ENCODE data around the gene EFCAB12. TPM values are rescaled to one million over a fixed set of nuclear protein-coding genes. Genes with fewer than 3 reads are reported as not detected.

Gene EFCAB12
- total and polyA plus RNA-seq, 10 of the 15 experiments (the other 5 are each of a cell fraction or from before 2014, with no cell fraction given): 0.02 to 0.85 (median 0.33) TPM

DNA sequence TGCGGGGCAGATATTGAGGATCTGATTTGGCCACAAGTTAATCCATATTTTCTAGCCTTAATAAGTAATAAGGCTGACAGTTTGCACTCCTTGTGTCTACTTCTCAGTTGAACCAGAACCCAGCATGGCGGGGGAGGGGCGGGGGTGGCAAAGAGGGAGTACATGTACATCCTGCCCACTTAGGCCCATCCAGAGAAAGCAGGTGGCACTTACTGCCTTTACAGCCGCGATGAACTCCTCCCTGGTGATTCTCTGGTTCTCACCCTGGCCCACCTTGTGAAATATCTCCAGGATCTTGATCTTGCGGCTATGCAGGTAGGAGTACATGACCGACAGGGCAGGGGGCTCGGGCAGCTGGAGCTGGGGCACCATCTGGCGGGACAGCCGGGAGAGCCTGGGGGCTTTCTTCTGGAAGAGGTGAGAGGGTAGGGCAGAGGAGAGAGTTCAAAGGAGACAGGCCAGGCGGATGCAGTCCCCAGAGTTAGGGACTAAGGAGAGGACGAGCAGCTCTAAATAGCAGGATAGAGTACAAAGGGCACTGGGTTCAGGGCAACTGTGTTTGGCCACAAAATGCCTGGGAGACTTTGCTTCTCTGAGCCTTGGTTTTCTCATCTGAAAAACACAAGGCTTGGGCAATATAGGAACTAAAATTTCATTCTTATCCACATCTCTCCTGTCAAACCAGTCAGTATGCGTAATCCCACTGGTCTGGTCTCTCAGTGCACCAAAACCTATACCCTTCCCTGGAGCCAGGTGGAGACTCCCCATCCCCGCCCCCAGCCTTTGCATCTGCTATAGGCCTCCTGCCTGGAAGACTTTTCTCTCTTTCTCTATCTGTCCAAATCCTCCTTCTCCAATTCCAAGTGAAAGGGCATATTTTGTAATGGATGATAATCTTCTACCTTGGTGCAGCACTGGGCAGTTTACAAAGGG is 10.1 kb downstream of the EFCAB12 start (continued):
- TF ChIP-seq, protein P1, sequence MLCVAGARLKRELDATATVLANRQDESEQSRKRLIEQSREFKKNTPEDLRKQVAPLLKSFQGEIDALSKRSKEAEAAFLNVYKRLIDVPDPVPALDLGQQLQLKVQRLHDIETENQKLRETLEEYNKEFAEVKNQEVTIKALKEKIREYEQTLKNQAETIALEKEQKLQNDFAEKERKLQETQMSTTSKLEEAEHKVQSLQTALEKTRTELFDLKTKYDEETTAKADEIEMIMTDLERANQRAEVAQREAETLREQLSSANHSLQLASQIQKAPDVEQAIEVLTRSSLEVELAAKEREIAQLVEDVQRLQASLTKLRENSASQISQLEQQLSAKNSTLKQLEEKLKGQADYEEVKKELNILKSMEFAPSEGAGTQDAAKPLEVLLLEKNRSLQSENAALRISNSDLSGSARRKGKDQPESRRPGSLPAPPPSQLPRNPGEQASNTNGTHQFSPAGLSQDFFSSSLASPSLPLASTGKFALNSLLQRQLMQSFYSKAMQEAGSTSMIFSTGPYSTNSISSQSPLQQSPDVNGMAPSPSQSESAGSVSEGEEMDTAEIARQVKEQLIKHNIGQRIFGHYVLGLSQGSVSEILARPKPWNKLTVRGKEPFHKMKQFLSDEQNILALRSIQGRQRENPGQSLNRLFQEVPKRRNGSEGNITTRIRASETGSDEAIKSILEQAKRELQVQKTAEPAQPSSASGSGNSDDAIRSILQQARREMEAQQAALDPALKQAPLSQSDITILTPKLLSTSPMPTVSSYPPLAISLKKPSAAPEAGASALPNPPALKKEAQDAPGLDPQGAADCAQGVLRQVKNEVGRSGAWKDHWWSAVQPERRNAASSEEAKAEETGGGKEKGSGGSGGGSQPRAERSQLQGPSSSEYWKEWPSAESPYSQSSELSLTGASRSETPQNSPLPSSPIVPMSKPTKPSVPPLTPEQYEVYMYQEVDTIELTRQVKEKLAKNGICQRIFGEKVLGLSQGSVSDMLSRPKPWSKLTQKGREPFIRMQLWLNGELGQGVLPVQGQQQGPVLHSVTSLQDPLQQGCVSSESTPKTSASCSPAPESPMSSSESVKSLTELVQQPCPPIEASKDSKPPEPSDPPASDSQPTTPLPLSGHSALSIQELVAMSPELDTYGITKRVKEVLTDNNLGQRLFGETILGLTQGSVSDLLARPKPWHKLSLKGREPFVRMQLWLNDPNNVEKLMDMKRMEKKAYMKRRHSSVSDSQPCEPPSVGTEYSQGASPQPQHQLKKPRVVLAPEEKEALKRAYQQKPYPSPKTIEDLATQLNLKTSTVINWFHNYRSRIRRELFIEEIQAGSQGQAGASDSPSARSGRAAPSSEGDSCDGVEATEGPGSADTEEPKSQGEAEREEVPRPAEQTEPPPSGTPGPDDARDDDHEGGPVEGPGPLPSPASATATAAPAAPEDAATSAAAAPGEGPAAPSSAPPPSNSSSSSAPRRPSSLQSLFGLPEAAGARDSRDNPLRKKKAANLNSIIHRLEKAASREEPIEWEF (IDR thresholded peaks at IDR 0.05; ENCODE audit: insufficient replicate concordance, low read depth, low read length): no peak

GRCh38 chr3:129417326-129417725 is 11.1 kb downstream of the EFCAB12 start:
- FAIRE-seq (no peak), ATAC-seq (no peak), DNase-seq (ENCODE audit: low read depth, low spot score) (no peak)
- Histone ChIP-seq H3K27me3 (replicated peaks in 1 of 2; ENCODE audit: control insufficient read depth in 2 of 2, insufficient read depth in 2 of 2, low read length in 1 of 2) (no peaks in the 10 kb centered on the region), H3K36me3 (ENCODE audit: control insufficient read depth in 2 of 2, insufficient read depth in 2 of 2, low read length in 1 of 2) (no peaks in the 10 kb centered on the region), H3K79me2 (ENCODE audit: control insufficient read depth, insufficient read depth, low read length) (no peaks in the 10 kb centered on the region), H3K9me3 (replicated peaks; ENCODE audit: control insufficient read depth, insufficient read depth, low read length) (no peaks in the 10 kb centered on the region), H2AFZ (ENCODE audit: control insufficient read depth, low read depth, low read length) (no peak overlapping the region), H3K27ac (ENCODE audit: control insufficient read depth, insufficient read depth) (no peak overlapping the region), H3K4me2 (ENCODE audit: control insufficient read depth, insufficient read depth) (no peak overlapping the region), H3K4me3 (no peak overlapping the region), H3K4me1 (ENCODE audit: control insufficient read depth, insufficient read depth, low read length) (peaks cover 6% of the 10 kb centered on the region), H3K9ac (ENCODE audit: control insufficient read depth, insufficient read depth, low read length) (no peak overlapping the region), H4K20me1 (ENCODE audit: control insufficient read depth, insufficient read depth) (no peaks in the 10 kb centered on the region)
- ChIA-PET SMC1A (ENCODE audit: uncharacterized antibody, unreplicated experiment) (interaction anchor here (0.8 to 1.1 kb wide), 3 partner anchors 17 to 34 kb away, joined by 3 to 5 read pairs (median 4); no protein-coding TSS in a partner anchor), POLR2A (interaction anchor here (0.6 to 1.4 kb wide), 3 partner anchors 10 to 21 kb away, joined by 3 to 5 read pairs (median 4); partner anchors contain the start of gene EFCAB12), CTCF (interaction anchor here (1.0 to 1.4 kb wide), 3 partner anchors 12 to 18 kb away, joined by 3 to 8 read pairs (median 3); no protein-coding TSS in a partner anchor), RAD21 (ENCODE audit: unreplicated experiment) (interaction anchor here (0.7 to 1.4 kb wide), 2 partner anchors 18 to 34 kb away, joined by 3 to 4 read pairs; no protein-coding TSS in a partner anchor)
- 94% methylated on average over 1 of the region's 1 CpG for WGBS (ENCODE audit: insufficient coverage, insufficient replicate concordance, low lambda C conversion rate, missing lambda C conversion rate)
- in situ Hi-C loops (cut with MboI): no loop called here
- intact Hi-C loops (cut with micrococcal nuclease; ENCODE audit: unreplicated experiment): no loop called here
- BruUV-seq (replicated peaks): no TSS peak
- TF ChIP-seq FOS (IDR thresholded peaks at IDR 0.05; ENCODE audit: borderline replicate concordance, extremely low read depth, insufficient read length): no peak
- no peak for TF ChIP-seq TCF7 (IDR thresholded peaks at IDR 0.05; ENCODE audit: borderline replicate concordance)
- TF ChIP-seq, protein P2, sequence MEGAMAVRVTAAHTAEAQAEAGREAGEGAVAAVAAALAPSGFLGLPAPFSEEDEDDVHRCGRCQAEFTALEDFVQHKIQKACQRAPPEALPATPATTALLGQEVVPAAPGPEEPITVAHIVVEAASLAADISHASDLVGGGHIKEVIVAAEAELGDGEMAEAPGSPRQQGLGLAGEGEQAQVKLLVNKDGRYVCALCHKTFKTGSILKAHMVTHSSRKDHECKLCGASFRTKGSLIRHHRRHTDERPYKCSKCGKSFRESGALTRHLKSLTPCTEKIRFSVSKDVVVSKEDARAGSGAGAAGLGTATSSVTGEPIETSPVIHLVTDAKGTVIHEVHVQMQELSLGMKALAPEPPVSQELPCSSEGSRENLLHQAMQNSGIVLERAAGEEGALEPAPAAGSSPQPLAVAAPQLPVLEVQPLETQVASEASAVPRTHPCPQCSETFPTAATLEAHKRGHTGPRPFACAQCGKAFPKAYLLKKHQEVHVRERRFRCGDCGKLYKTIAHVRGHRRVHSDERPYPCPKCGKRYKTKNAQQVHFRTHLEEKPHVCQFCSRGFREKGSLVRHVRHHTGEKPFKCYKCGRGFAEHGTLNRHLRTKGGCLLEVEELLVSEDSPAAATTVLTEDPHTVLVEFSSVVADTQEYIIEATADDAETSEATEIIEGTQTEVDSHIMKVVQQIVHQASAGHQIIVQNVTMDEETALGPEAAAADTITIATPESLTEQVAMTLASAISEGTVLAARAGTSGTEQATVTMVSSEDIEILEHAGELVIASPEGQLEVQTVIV (IDR thresholded peaks at IDR 0.05; ENCODE audit: borderline replicate concordance, partially characterized antibody): no peak
- TF ChIP-seq REST (IDR thresholded peaks at IDR 0.05; ENCODE audit: low read depth, low read length): no peak
- TF ChIP-seq TAF1 (IDR thresholded peaks at IDR 0.05; ENCODE audit: borderline replicate concordance, low read depth, low read length): no peak
- TF ChIP-seq KLF5 (IDR thresholded peaks at IDR 0.05; ENCODE audit: partially characterized antibody): no peak
- TF ChIP-seq NFYB (IDR thresholded peaks at IDR 0.05; ENCODE audit: insufficient read depth, low read depth, low read length): no peak

Data from GM12878 (cell line).